Measurements from ENCODE around the gene P2RX5.

P2RX5 gene

GRCh38 chr17:3663102-3664011, 32.6 kb downstream of the P2RX5 start:
- TF ChIP-seq CTCF (IDR thresholded peaks at IDR 0.05; ENCODE audit: borderline replicate concordance, insufficient read depth, low read depth, low read length), result no peak
- no peak overlapping the region for H3K4me3 ChIP-seq (ENCODE audit: low read depth, low read length)

GRCh38 chr17:3660311-3660891, 35.6 kb downstream of the P2RX5 start:
- no peak overlapping the region for H3K4me3 ChIP-seq (ENCODE audit: low read depth, low read length)
- TF ChIP-seq CTCF (IDR thresholded peaks at IDR 0.05; ENCODE audit: borderline replicate concordance, insufficient read depth, low read depth, low read length), result no peak

- no peak for TF ChIP-seq CTCF (IDR thresholded peaks at IDR 0.05; ENCODE audit: borderline replicate concordance, insufficient read depth, low read depth, low read length)
Measured at GRCh38 chr17:3659541-3660111, 36.3 kb downstream of the P2RX5 start.

GRCh38 chr17:3658784-3659449, 37.0 kb downstream of the P2RX5 start:
- no peak overlapping the region for H3K4me3 ChIP-seq (ENCODE audit: low read depth, low read length)
- TF ChIP-seq CTCF (IDR thresholded peaks at IDR 0.05; ENCODE audit: borderline replicate concordance, insufficient read depth, low read depth, low read length), result no peak

More at GRCh38 chr17:3659541-3660111, 36.3 kb downstream of the P2RX5 start:
- H3K4me3 ChIP-seq (ENCODE audit: low read depth, low read length), result no peak overlapping the region

GRCh38 chr17:3657874-3658783, 37.8 kb downstream of the P2RX5 start:
- TF ChIP-seq CTCF (IDR thresholded peaks at IDR 0.05; ENCODE audit: borderline replicate concordance, insufficient read depth, low read depth, low read length), result no peak
- no peak overlapping the region for H3K4me3 ChIP-seq (ENCODE audit: low read depth, low read length)

- no peak for TF ChIP-seq CTCF (IDR thresholded peaks at IDR 0.05; ENCODE audit: borderline replicate concordance, insufficient read depth, low read depth, low read length)
- H3K4me3 ChIP-seq (ENCODE audit: low read depth, low read length), result no peak overlapping the region
Measured at GRCh38 chr17:3657588-3657869, 38.4 kb downstream of the P2RX5 start.

Data from GM12875 (cell line).